Activated naive CD4-positive, alpha-beta T cell treated with anti-CD3 and anti-CD28 coated beads, Interleukin-2, amount 50 U/mL, for 72 hours (primary cell): ENCODE data around the gene GPR107. TPM values are rescaled to one million over a fixed set of nuclear protein-coding genes. Genes with fewer than 3 reads are reported as not detected.

ENCODE experiments used
- ATAC-seq, 2 donors: fragments of 150-1000 bp; cut with Tn5 transposase; 2 replicates each; pipeline ENCODE4 v1.10.0; 2021; ENCODE audit warnings: mild to moderate bottlenecking in 2 of 2, moderate library complexity in 2 of 2
- DNase-seq, 2 donors: peaks; one replicate each; pipeline ENCODE4 v3.0.0; 2021 to 2022; ENCODE audit warnings: low spot score in 2 of 2
- H3K27ac Mint-ChIP-seq, 2 donors: one replicate each; pipeline ENCODE4 v1.8.0; 2022; ENCODE audit warnings: mild to moderate bottlenecking in 2 of 2, mixed read lengths in 2 of 2
- H3K36me3 Mint-ChIP-seq, 2 donors: one replicate each; pipeline ENCODE4 v1.8.0; 2022; ENCODE audit warnings: mixed read lengths in 2 of 2
- H3K9me3 Mint-ChIP-seq, 2 donors: one replicate each; pipeline ENCODE4 v1.8.0; 2022; ENCODE audit warnings: mixed read lengths in 2 of 2
- total RNA-seq, 2 donors: library from RNA; stranded (reverse); gene quantifications; one replicate each; pipeline ENCODE4 v1.2.3, GENCODE V29; 2022

GPR107 gene
- total RNA-seq, 2 donors from 2014 or later = 23.1 to 41.8 TPM

DNA sequence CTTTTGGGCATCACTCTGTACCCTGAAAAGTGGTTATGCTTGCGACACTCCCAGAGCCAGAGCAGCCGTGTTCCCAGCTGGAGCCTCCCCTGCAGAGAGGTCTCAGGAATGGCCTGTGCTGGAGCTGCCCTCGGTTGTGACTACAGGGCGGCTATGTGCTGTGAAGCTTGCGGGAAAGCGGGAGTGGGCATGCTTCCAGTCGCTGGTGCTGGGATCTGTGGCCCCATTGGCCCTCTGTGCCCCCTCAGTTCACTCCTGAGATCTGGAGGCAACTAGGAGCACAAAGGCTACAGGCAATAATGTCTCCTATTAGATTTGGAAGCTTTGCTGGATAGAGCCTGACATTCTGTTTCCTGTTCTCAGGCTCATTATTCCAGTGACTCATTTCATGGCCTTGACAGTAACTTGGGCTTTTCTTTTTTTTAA lies 56.9 kb downstream of the GPR107 start:
- H3K27ac Mint-ChIP-seq = peak overlapping the region in 1 of 2 donors; percentile 8
- no peaks in the 10 kb centered on the region for H3K9me3 Mint-ChIP-seq
- H3K36me3 Mint-ChIP-seq = peaks cover 6 to 13% of the 10 kb centered on the region in 2 donors
- DNase-seq = no peak
- no peak for ATAC-seq

DNA sequence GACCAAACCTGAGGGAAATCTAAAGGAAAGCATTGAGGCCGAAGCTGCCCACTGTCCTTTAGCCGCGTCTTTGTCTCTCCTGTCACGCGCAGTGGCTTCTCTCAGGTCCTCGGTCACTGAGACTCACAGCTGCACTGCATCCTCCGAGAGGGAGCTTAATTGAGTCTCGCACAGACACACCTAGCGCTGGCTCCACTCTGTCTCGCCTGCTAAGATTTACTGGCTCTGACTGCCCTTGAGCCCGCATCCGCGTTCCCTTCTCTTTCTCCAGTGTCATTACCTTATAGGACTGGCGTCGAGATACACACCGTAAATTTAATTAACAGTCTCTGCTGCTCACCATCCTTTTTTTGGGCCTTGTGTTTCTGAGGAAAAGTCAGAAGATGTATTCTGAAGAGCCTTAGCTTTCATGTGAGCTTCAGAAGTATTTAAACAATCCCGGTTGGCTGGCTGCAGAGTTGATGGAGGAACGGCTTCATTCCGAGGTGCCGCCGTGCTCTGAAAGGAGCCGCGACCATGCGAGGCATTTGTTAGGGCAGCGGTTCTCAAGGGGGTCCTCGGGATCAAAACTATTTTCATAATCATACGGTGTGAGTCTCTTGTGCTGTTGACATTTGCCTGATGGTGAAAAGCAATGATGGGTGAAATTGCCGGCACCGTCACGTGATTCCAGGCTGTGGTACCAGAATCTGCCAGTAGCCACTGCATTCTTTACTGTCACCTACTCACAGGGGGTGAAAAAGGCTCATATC lies 58.3 kb downstream of the GPR107 start:
- Mint-ChIP-seq H3K27ac (peak overlapping the region in 1 of 2 donors; percentile 0), H3K36me3 (peaks cover 6 to 9% of the 10 kb centered on the region in 2 donors), H3K9me3 (no peaks in the 10 kb centered on the region)
- ATAC-seq = no peak
- no peak for DNase-seq

DNA sequence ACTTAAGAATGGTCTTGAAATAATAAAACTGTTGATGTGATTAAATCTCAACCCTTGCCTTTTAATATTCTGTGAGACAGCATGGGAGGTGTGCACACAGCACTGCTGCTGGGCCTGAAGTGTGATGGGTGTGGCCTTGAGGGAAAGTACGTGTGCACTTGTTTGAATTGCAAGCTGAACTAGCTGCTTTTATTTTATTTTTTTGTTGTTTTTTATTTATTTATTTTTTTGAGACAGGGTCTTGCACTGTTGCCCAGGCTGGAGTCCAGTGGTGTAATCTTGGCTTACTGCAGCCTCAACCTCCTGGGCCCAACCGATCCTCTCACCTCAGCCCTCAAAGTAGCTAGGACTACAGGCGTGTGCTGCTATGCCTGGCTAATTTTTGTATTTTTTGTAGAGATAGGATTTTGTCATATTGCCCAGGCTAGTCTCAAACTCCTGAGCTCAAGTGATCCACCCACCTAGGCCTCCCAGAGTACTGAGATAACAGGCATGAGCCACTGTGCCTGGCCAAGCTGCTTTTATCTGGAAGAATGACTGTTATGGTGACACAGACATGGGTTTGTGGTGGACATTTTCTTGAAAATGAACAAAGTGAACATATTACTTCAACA lies 58.9 kb downstream of the GPR107 start:
- peaks cover 5 to 6% of the 10 kb centered on the region in 2 donors for H3K36me3 Mint-ChIP-seq
- no peaks in the 10 kb centered on the region for H3K9me3 Mint-ChIP-seq
- DNase-seq = no peak
- peak in 1 of 2 donors; percentile 33 for ATAC-seq
- no peak overlapping the region for H3K27ac Mint-ChIP-seq

DNA sequence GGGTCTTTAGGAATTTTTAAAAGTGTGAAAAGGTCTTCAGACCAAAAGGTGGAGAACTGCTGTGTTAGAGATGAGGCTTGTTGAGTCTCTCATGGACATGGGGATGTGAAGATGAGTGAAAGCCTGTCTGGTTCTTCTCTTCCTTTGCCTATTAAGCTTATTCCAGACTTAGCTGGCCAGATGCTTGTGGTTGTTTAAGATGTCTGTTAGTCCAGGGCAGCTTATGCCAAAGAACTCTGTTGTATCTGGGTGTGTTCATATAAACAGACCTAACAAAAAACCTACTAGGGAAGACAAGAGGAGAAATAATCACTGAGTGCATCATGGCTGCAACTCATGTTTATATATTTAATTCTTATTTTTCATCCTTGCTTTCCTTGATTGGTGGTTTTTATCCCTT lies 61.0 kb downstream of the GPR107 start:
- Mint-ChIP-seq H3K36me3 (peaks cover 5 to 6% of the 10 kb centered on the region in 2 donors), H3K27ac (no peak overlapping the region), H3K9me3 (no peaks in the 10 kb centered on the region)
- no peak for ATAC-seq
- DNase-seq = no peak

DNA sequence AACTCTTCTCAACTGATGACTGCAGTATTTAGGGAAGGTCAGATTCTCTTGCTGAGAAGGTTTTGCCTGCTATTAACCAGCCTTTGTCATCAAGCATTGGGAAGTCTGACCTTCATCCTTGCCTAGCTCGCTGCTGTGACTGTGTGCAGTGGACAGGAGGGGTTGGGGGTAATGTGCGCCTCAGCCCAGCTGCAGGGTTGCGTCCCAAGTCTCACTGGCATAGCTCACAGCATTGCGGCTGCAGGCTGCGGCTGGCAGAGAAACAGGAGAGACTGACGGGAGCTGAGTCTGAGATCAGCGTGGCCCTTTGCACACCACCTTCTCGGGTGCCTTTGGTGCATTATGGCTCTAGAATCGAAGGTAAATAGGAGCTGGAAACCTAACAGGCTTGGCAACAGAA lies 62.6 kb downstream of the GPR107 start:
- no peak overlapping the region for H3K27ac Mint-ChIP-seq
- no peaks in the 10 kb centered on the region for H3K9me3 Mint-ChIP-seq
- DNase-seq = no peak
- ATAC-seq = no peak
- H3K36me3 Mint-ChIP-seq = peaks cover 5 to 6% of the 10 kb centered on the region in 2 donors

DNA sequence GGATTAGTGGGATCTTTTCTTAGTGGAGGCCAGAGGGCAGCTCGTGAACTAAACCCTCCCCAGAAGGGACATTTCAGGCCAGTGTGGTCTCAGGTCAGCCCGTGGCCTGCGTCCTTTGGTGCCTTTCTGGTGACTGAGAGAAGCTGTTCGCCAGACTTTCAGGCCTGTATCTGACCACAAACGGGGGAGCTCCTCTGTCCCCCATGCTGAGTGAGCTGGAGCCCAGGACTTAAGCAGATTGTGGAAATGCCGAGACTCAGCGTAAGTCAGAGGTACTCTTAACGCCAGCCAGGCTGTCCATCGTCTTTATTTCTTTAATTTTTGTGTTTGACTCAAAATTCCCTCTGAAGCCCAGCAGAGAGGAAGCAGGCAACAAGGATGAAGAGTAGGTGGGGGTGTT lies 63.7 kb downstream of the GPR107 start:
- H3K27ac Mint-ChIP-seq = no peak overlapping the region
- H3K36me3 Mint-ChIP-seq = peaks cover 0 to 5% of the 10 kb centered on the region in 2 donors
- no peaks in the 10 kb centered on the region for H3K9me3 Mint-ChIP-seq
- ATAC-seq = no peak
- no peak for DNase-seq

DNA sequence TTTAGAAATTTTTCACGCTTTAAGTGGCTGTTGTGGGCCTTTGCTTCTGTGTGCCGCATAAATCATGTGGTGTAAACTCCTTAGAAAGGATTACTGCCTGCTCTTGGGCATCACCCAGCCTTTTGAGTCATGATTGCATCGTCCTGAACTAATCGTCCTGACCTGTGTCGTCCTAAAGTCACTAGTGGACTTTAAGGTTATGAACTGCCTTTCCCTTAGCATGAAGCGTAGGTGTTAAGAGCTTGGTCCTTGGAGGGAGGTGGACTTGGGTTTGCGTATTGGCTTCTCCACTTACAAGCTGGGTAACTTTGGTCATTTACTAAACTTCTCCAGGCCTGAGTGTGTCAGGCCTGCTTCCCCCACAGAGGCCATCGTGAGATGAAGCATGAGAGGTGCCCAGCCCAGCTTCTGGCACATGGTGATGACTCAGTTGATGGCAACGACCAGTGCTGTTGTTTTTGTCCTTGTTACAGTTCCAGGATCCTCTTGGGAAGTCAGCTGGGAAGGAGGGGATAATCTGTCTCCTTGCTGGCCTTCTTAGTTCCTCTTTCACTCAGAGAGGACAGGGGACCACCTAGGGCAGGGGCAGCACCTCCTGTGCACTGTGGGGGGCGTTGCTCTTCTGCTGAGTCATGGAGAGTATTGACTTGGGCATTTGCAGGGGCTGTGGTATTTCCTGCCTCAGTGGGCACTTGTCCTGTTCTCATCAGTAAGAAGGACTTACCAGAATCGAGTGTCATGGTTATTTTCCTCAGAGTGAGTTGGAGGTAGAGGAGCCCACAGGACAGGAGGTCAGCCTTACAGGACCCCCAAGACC lies 64.3 kb downstream of the GPR107 start:
- no peak for ATAC-seq
- H3K27ac Mint-ChIP-seq = peak overlapping the region; percentile 36 to 83
- H3K36me3 Mint-ChIP-seq = peaks cover 0 to 5% of the 10 kb centered on the region in 2 donors
- no peaks in the 10 kb centered on the region for H3K9me3 Mint-ChIP-seq
- DNase-seq = no peak

DNA sequence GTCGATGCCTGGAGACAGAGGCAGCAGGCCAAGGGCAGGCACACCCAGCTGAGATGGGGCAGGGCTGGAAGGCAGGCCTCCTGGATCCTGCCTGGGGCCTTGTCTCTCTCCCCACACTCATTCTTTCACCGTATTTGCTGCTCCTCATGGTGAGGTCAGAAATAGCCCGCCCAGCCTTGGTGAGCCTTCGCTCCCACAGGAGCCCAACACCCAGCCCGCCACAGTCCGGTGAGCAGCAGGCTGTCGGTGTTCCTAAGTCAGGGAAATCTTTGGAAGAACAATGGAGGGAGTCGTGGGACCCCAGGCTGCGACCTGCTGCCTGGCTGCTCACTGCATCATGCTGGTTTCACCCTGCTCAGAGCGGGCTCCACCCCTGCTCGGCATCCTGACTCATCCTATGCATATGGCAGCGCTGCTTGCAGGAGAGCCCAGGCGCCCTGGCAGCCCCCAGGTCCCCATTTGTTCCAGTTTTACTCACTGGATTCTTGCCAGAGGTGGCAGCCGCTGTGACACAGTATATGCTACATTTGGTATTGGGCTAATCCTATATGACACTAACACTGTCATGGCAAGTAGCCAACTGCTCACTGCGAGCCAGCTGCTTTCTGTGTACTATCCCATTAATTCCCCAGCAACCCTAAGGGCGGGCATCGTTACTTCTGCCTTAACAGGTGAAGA lies 65.3 kb downstream of the GPR107 start:
- Mint-ChIP-seq H3K36me3 (peaks cover 0 to 5% of the 10 kb centered on the region in 2 donors), H3K9me3 (no peaks in the 10 kb centered on the region), H3K27ac (peak overlapping the region; percentile 79 to 83)
- ATAC-seq (peak; percentile 7 to 16), DNase-seq (no peak)

DNA sequence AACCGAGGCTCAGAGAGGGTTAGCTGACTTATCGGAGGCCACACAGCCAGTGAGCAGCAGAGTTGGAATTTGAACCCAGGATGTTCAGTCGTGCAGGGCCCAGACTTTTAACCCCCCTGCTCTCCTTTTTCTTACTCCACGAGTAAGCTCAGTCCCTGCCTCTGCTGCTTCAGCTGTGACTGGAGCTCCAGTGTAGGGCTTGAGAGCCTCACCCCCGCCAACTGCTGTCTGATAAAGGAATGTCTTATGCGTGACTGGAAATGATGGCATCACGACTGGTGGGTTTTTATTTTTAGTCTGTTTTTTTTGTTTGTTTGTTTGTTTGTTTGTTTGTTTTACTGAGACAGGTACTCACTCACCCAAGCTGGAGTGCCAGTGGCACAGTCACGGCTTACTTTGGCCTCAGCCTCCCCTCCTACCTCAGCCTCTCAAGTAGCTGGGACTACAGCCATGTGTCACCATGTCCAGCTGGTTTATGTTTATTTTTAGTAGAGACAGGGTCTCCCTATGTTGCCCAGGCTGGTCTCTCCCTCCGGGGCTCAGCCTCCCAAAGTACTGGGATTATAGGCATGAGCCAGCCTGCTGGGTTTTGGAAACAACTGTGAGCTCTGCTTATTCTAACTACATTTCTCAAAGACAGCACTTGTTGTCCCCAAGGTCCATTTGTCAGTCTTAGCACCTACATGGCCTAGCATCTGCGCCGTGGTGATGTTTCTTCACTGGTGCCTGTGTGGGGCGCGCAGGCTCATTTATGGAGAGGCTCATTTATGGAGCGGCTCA lies 66.0 kb downstream of the GPR107 start:
- Mint-ChIP-seq H3K36me3 (peaks cover 0 to 5% of the 10 kb centered on the region in 2 donors), H3K27ac (peak overlapping the region in 1 of 2 donors; percentile 59), H3K9me3 (no peaks in the 10 kb centered on the region)
- DNase-seq = no peak
- ATAC-seq = no peak

DNA sequence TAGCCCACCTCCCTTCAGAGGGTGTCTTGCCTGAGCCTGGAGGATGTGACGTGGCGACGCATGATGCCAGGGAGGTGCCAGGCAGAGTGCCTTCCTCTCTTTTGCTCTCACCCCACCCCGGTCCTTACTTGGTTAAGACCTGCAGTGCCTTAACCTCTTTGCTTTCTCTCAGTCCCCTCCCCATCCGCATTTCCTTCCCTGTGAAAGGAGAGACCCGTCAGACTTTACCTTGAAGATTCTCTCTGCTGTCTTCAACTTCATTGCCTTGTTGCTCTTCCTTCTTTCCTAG lies 66.5 kb downstream of the GPR107 start:
- DNase-seq (no peak), ATAC-seq (no peak)
- peaks cover 0 to 5% of the 10 kb centered on the region in 2 donors for H3K36me3 Mint-ChIP-seq
- H3K27ac Mint-ChIP-seq = peak overlapping the region in 1 of 2 donors; percentile 59
- H3K9me3 Mint-ChIP-seq = no peaks in the 10 kb centered on the region

DNA sequence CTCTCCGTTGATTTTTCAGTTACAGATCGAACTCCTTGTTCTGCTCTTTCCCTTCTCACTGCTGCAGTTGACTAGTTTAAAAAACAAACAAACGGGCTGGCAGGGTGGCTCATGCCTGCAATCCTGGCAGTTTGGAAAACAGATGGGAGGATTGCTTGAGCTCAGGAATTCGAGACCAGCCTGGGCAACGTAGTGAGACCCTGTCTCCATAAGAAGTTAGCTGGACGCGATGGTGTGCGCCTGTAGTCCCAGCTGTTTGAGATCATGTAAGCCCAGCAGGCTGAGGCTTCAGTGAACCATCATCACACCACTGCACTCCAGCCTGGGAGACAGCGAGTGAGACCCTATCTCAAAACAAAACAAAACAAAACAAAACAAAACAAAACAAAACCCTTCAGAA lies 67.1 kb downstream of the GPR107 start:
- ATAC-seq = no peak
- no peak for DNase-seq
- Mint-ChIP-seq H3K9me3 (no peaks in the 10 kb centered on the region), H3K27ac (peak overlapping the region; percentile 4 to 59), H3K36me3 (peaks cover 0 to 5% of the 10 kb centered on the region in 2 donors)

DNA sequence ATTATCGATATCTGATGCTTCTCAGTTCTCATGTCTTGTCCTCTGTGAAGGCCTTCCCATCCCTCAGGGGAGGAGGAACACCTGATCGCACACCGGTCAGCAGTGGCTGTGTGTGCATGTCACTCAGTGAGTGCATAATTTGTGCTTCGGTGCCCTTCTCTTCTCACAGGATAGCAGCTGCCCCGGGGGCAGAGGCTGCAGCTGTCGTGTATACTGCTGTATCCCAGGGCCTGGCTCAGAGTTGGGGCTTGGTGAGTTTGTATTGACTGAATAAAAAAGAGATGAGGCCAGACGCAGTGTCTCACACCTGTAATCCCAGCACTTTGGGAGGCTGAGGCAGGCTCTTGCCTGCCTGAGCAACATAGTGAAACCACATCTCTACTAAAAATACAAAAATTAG lies 68.8 kb downstream of the GPR107 start:
- no peaks in the 10 kb centered on the region for H3K9me3 Mint-ChIP-seq
- no peak for ATAC-seq
- peak overlapping the region in 1 of 2 donors; percentile 55 for H3K27ac Mint-ChIP-seq
- peaks cover 0 to 5% of the 10 kb centered on the region in 2 donors for H3K36me3 Mint-ChIP-seq
- no peak for DNase-seq

DNA sequence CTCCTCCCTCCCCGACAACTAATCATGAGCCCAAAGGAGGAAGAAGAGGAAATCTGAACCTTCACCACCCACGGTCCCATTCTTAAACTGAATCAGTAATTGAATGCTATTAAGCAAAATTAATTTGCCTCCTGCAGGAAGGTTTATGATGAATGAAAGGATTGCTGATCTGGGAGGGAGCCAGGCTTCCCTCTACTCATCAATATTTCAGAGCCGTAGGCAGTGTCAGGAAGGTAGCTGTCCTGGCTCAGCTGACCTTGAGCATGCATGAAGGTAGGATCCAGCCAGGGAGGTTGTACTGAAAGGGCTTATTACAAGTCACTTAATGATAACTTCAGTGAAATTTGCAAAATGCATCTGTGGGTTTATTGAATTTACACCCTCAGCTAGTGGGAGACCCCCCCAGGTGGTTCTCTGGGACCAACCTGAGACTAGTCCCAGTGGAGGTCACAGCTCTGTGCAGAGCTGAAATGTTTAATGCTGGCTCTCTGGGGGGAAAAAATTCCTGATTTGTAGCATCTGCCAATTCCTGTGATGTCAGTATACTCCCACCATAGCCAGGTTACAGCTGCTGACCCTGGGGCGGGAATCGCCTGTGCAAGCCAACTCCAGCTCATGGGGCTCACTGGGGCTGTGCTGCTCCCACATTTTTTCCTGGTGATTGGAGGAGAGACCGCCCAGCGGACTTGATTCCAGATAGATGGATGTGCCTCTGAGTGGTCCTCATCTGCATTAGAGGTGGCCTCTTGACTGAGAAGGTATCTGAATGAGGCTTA lies 70.6 kb downstream of the GPR107 start:
- DNase-seq (no peak), ATAC-seq (no peak)
- peaks cover 0 to 7% of the 10 kb centered on the region in 2 donors for H3K36me3 Mint-ChIP-seq
- no peaks in the 10 kb centered on the region for H3K9me3 Mint-ChIP-seq
- H3K27ac Mint-ChIP-seq = no peak overlapping the region

DNA sequence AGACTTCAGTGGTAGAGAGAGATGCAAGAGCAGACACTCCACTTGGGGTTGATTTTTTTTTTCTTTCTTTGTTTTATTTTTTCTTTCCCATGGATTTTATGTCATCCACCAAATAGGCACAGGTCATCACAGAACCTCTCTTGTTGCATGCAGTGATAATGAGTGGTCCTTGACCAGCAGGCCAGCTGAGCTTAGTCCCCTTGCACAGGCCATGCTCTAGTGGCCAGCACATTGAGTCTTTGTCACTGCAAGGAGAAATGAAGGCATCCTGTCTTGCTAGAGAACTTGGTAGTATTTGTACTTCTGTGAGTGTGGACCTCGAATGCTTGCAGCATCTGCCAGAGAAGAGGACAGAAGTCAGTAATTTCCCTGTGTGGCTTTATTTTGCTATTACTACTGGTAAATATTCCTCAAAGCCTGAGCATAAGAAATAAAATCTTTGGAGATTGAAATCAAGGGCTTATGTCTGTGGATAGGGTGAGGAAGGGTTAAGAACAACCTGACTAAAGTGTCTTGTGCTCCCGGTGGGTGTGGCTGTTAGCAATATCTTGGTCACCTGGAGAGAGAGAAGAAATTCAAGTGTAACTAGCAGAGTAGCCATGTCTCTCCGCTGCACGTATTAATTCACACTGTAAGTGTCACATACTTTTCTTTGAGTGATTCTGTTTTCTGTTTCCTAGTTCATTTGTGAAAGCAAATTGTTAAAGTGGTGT lies 73.2 kb downstream of the GPR107 start:
- ATAC-seq = no peak
- no peak for DNase-seq
- peaks cover 12 to 18% of the 10 kb centered on the region in 2 donors for H3K36me3 Mint-ChIP-seq

DNA sequence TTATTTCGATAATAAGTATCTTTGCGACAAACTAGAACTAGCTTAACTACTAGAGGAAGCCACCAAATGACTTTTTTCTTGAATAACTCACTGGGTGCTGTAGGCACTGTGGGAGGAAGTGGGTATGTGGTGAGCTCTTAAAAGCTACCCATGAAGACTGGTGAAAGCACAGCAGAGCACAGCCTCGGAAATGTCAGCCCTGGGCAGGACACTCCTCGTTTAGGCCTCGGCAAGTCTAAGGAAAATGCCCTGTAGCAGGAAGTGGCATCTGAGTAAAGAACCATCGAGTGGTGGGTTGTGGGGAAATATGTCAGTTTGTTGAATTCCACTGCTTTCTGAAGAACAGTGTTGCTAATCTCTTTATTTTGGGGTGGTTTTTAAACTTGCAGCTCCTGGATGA lies 74.5 kb downstream of the GPR107 start:
- Mint-ChIP-seq H3K27ac (peak overlapping the region; percentile 99 to 100), H3K9me3 (no peaks in the 10 kb centered on the region), H3K36me3 (peaks cover 12 to 19% of the 10 kb centered on the region in 2 donors)
- ATAC-seq = peak; percentile 81 to 88
- peak; percentile 61 to 80 for DNase-seq

More for the DNA sequence above, 73.2 kb downstream of the GPR107 start:
- Mint-ChIP-seq H3K9me3 (no peaks in the 10 kb centered on the region), H3K27ac (peak overlapping the region in 1 of 2 donors; percentile 99)
